ENCODE data around the gene DLX2.
"Not testable (repeated sequence)": the region's sequence is repeated elsewhere in the genome, so short reads cannot be mapped to it uniquely, and the experiment has no call there.

Gene DLX2

DNA sequence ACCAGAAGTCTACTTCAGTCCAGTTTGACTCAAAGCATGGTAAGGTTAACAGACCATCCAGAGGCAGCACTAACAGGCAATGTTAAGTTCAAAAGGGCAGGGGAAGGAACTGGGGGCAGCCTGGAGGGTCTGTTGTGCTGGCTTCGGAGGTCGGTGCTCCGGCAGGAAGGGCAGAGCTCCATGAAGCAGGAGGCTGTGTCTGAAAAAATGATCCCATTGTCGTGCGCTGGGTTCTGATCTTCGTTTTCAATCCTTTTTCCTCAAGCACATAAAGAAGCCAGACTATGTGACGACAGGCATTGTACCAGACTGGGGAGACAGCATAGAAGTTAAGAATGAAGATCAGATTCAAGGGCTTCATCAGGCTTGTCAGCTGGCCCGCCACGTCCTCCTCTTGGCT, 39.3 kb downstream of the DLX2 start:
- no peak overlapping the region for H3K27ac ChIP-seq
- no peak for TF ChIP-seq ZFX (IDR thresholded peaks at IDR 0.05; ENCODE audit: borderline replicate concordance)
- TF ChIP-seq, protein P1, sequence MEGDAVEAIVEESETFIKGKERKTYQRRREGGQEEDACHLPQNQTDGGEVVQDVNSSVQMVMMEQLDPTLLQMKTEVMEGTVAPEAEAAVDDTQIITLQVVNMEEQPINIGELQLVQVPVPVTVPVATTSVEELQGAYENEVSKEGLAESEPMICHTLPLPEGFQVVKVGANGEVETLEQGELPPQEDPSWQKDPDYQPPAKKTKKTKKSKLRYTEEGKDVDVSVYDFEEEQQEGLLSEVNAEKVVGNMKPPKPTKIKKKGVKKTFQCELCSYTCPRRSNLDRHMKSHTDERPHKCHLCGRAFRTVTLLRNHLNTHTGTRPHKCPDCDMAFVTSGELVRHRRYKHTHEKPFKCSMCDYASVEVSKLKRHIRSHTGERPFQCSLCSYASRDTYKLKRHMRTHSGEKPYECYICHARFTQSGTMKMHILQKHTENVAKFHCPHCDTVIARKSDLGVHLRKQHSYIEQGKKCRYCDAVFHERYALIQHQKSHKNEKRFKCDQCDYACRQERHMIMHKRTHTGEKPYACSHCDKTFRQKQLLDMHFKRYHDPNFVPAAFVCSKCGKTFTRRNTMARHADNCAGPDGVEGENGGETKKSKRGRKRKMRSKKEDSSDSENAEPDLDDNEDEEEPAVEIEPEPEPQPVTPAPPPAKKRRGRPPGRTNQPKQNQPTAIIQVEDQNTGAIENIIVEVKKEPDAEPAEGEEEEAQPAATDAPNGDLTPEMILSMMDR (IDR thresholded peaks at IDR 0.05), result no peak

DNA sequence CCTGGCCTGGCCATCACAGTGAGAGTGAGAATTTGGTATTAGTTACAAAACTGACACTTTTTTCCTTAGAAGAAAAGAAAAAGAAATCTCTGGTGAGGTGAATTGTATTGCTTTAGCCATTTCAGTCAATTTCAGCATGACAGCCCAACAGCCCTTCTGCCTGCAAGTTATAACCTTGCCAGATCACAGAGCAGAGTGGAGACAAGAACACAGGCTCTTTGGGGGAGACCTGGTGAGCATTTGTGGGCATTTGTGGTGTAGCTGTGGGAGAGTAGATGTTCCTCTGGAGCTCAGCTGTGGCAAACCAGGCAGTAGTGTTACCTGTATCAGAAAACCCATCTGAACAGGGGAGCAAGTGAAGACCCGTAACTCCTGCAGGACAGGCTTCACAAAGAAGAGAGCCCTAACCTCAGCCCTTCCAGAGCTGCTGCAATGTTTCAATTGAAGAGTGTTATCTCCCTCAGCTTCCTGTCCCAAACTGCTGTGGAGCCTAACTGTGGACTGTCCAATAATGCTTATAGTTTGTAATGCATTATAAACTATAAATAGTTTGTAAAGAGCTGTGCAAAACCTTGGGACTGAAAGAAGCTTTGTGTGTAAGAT, 40.2 kb downstream of the DLX2 start:
- TF ChIP-seq, protein P1 (IDR thresholded peaks at IDR 0.05), result no peak
- TF ChIP-seq ZFX (IDR thresholded peaks at IDR 0.05; ENCODE audit: borderline replicate concordance), result no peak
- no peak overlapping the region for H3K27ac ChIP-seq

DNA sequence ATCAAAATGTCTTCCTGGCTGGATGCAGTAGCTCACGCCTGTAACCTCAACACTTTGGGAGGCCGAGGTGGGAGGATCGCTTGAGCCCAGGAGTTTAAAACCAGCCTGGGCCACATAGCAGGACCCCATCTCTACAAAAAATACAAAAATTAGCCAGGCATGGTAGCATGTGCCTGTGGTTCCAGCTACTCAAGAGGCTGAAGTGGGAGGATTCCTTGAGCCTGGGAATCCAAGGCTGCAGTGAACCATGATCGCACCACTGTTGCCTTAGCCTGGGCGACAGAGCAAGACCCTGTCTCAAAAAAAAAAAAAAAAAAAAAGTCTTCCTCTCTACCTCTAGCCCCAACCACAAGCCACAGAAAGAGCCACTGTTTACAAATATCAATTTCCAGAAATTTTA, 42.6 kb downstream of the DLX2 start:
- H3K27ac ChIP-seq, result not testable (repeated sequence)

DNA sequence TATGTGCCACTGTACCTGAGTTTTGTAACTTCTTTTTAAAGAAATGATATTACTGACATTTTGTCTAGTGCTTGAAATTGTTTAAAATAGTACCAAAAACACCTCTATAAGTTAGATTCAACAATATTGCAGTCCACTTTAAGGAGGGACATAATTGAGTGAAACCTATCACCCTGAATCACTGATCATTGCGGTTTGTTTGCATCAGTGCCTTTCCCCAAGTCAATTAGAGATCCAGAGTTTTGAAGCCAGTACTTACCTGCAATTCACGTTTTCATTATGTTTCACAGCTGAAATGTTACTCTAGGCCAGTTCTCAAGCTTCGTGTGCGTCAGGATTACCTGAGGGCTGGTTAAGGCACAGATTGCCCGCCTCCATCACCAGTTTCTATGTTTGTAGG, 44.0 kb downstream of the DLX2 start:
- no peak overlapping the region for H3K27ac ChIP-seq
- no peak for TF ChIP-seq ZFX (IDR thresholded peaks at IDR 0.05; ENCODE audit: borderline replicate concordance)
- TF ChIP-seq, protein P1 (IDR thresholded peaks at IDR 0.05), result no peak

DNA sequence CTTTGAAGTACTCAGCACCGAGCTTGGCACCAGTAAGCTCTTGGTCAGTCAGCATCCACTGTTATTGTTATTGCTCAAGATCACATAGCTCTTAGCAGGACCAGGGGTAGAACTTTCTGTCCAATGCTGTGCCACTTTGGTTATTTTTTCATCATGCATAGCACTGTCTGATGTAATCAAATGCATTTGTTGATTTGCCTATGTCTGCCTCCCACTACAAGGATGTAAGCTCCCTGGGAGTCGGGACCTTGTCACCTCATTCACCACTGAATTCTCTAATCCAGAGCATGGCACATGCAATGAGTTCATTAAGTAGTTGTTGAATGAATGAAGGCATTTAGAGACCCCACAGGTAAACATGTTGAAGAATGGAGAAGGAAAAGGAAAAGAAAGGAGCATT, 46.4 kb downstream of the DLX2 start:
- no peak overlapping the region for H3K27ac ChIP-seq
- TF ChIP-seq, protein P1 (IDR thresholded peaks at IDR 0.05), result no peak
- no peak for TF ChIP-seq ZFX (IDR thresholded peaks at IDR 0.05; ENCODE audit: borderline replicate concordance)

DNA sequence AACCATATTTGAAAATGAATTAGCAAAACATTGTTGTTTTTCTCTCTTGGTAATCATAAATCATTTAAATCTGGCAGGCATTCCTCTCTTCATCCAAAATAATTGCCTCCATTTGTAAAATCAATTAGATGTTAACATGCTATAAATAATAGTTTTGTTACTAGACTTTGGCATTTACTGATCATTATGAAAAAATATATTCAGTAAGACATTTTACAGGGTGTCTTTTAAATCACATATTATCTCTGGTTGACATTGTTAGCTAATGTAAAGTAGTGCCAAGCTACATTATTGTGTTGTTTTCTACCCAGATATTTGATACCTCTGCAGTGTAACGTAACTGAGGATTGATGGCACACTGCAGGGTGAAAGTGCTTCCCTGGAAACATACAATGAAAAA, 49.2 kb downstream of the DLX2 start:
- TF ChIP-seq, protein P1 (IDR thresholded peaks at IDR 0.05), result no peak
- no peak for TF ChIP-seq ZFX (IDR thresholded peaks at IDR 0.05; ENCODE audit: borderline replicate concordance)

DNA sequence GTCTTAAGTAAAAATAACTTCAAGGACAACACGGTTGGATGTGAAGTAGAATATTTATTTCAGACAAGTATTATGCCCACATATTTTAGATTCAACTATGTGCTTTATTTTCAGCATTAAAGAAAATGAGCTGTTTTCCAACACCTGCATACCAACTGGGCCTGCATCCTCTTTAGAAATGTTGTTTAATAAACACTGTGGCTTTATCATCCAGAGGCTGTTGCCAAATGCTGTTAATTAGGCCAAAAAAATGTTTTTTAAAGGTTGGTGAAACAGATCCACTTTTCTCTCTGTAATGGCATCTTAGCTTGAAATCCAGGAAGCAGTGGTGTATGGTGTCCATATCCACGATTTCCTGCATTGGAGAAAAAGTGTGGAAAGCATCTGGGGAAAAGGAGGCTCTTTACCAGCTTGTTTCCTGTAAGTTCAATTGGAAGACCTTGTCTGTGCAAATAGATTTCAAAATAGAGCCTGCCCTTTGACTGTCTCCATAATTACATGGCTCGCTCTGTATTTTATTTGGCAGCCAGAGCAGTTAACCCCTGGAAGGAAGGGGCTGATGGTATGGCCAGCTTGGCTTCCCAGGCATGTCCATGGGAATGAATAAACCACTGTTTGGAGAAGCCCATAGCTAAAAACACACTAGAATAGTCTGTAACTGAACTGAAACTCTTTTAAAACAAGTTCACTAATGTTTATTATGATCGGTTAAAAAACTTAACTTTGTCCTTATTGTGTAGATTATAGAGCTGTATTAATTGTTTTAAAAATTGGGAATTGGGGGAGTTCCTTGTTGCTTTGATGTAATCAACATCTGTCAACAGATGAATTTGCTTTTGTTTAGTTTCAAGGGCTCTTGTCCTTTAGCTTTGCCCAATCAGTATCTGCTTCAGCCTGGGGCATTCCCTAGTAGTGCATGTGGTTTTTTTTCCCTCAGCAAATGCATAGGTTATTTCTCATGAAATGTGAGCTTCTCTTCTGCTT, 50.4 kb downstream of the DLX2 start:
- peak overlapping the region; percentile 5; the same call in 1 of the 2 replicates for H3K27ac ChIP-seq
- no peak for TF ChIP-seq ZFX (IDR thresholded peaks at IDR 0.05; ENCODE audit: borderline replicate concordance)
- TF ChIP-seq, protein P1 (IDR thresholded peaks at IDR 0.05), result no peak

More for the DNA sequence above, 49.2 kb downstream of the DLX2 start:
- H3K27ac ChIP-seq, result no peak overlapping the region
